ENCODE measurements around the gene MAP7D3.

- TF ChIP-seq CTCF (IDR thresholded peaks at IDR 0.05 in 2 of 3, conservative IDR thresholded peaks at IDR 0.05 in 1 of 3; ENCODE audit: insufficient read depth in 2 of 3, low read depth in 1 of 3, low read length in 3 of 3): no peak
- TF ChIP-seq EP300 (IDR thresholded peaks at IDR 0.05; ENCODE audit: low read length): no peak
- TF ChIP-seq CHCHD3 (CRISPR knock-in tag; IDR thresholded peaks at IDR 0.05): no peak
- no peak for TF ChIP-seq ELF1 (tag; IDR thresholded peaks at IDR 0.05)
- no peak for TF ChIP-seq ZFX (CRISPR knock-in tag; IDR thresholded peaks at IDR 0.05)
- no peak for TF ChIP-seq E2F5 (CRISPR knock-in tag; IDR thresholded peaks at IDR 0.05)
- TF ChIP-seq KLF10 (CRISPR knock-in tag; IDR thresholded peaks at IDR 0.05): no peak
- no peak for TF ChIP-seq REST (IDR thresholded peaks at IDR 0.05; ENCODE audit: borderline replicate concordance)
- no peak for TF ChIP-seq REST (CRISPR knock-in tag; IDR thresholded peaks at IDR 0.05; ENCODE audit: low read depth)
- no peak for TF ChIP-seq NFYB (IDR thresholded peaks at IDR 0.05; ENCODE audit: extremely low read depth, insufficient read length)
- TF ChIP-seq SMARCC2 (IDR thresholded peaks at IDR 0.05; ENCODE audit: low read depth): no peak
- TF ChIP-seq, protein P1, sequence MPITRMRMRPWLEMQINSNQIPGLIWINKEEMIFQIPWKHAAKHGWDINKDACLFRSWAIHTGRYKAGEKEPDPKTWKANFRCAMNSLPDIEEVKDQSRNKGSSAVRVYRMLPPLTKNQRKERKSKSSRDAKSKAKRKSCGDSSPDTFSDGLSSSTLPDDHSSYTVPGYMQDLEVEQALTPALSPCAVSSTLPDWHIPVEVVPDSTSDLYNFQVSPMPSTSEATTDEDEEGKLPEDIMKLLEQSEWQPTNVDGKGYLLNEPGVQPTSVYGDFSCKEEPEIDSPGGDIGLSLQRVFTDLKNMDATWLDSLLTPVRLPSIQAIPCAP (CRISPR knock-in tag; IDR thresholded peaks at IDR 0.05; ENCODE audit: borderline replicate concordance): no peak
- TF ChIP-seq RFX5 (IDR thresholded peaks at IDR 0.05; ENCODE audit: low read depth, low read length): no peak
Measured at GRCh38 chrX:136227948-136228838, 23.0 kb downstream of the MAP7D3 start.
